B cell (primary cell): ENCODE measurements around the gene BNIP3. TPM values are rescaled to one million over a fixed set of nuclear protein-coding genes. Genes with fewer than 3 reads are reported as not detected.

ENCODE experiments used
- ATAC-seq: fragments of 200-7000 bp; cut with Tn5 transposase; one replicate; pipeline ENCODE4 v1.10.0; 2021; ENCODE audit warnings: low read depth, mild to moderate bottlenecking, moderate number of reproducible peaks, moderate library complexity
- CTCF ChIA-PET: fragments of 350-600 bp; sonication (Branson Sonifier 250); formaldehyde crosslinking; loops from one replicate; lab custom pipeline; 2021; ENCODE audit warnings: antibody characterized with exemption, inconsistent platforms; lab: Charles Lee
- POLR2A ChIA-PET: fragments of 350-600 bp; sonication (Branson Sonifier 250); formaldehyde crosslinking; loops from one replicate; lab custom pipeline; 2021; ENCODE audit warnings: antibody characterized with exemption; lab: Charles Lee
- DNase-seq: peaks from one replicate; pipeline ENCODE4 v3.0.0; 2013
- H2AFZ ChIP-seq: 2 replicates; pipeline ENCODE4 v1.6.1; 2012; ENCODE audit warnings: mild to moderate bottlenecking, low read depth, low read length; ENCODE audit not compliant: insufficient read depth, poor library complexity, severe bottlenecking
- H3K27ac ChIP-seq, 2 donors: 1 replicate in 1 of 2; 2 replicates in 1 of 2; pipeline ENCODE4 v1.5.1; 2012 to 2013; ENCODE audit warnings: low read length in 2 of 2, mild to moderate bottlenecking in 2 of 2, moderate library complexity in 1 of 2
- H3K27me3 ChIP-seq, 4 experiments: fragments of 200-600 bp in 1 of 4; sonication (generic) in 1 of 4; replicated peaks in 1 of 4; 1 replicate in 2 of 4; 2 replicates in 2 of 4; pipeline versions ENCODE4 v1.6.1 to v1.7.0; 2013 to 2016; ENCODE audit warnings: low read length in 3 of 4, mild to moderate bottlenecking in 2 of 4, mixed read lengths in 1 of 4, moderate library complexity in 1 of 4; ENCODE audit not compliant: insufficient read depth in 4 of 4, control insufficient read depth in 3 of 4; ENCODE audit errors: control extremely low read depth in 1 of 4
- H3K36me3 ChIP-seq, 2 experiments: replicated peaks in 1 of 2; 1 replicate in 1 of 2; 2 replicates in 1 of 2; pipeline versions ENCODE4 v1.6.1 to v1.7.1; 2013; ENCODE audit warnings: low read length in 1 of 2; ENCODE audit not compliant: insufficient read depth in 2 of 2, control insufficient read depth in 1 of 2; ENCODE audit errors: control extremely low read depth in 1 of 2, extremely low read depth in 1 of 2
- H3K4me1 ChIP-seq, 2 donors: fragments of 200-600 bp in 1 of 2; sonication (generic) in 1 of 2; 1 replicate in 1 of 2; 2 replicates in 1 of 2; pipeline versions ENCODE4 v1.5.1 to v1.6.1; 2013 to 2017; ENCODE audit warnings: low read length in 2 of 2; ENCODE audit not compliant: control insufficient read depth in 2 of 2, insufficient read depth in 2 of 2
- H3K4me2 ChIP-seq: replicated peaks from 2 replicates; pipeline ENCODE3; 2012; ENCODE audit warnings: mild to moderate bottlenecking, low read depth, low read length; ENCODE audit not compliant: poor library complexity, severe bottlenecking
- H3K4me3 ChIP-seq, 5 experiments: fragments of 200-600 bp in 1 of 5; sonication (generic) in 1 of 5; 1 replicate in 3 of 5; 2 replicates in 2 of 5; pipeline versions ENCODE4 v1.5.1 to v1.7.0; 2011 to 2016; ENCODE audit warnings: low read length in 4 of 5, mild to moderate bottlenecking in 4 of 5, low read depth in 2 of 5, control low read depth in 1 of 5, moderate library complexity in 1 of 5; ENCODE audit not compliant: insufficient read depth in 1 of 5; ENCODE audit errors: control extremely low read depth in 1 of 5, extremely low read depth in 1 of 5
- H3K79me2 ChIP-seq: fragments of 200-600 bp; sonication (generic); one replicate; pipeline ENCODE4 v1.6.0; 2016; ENCODE audit warnings: low read length; ENCODE audit not compliant: control insufficient read depth, insufficient read depth
- H3K9ac ChIP-seq: fragments of 200-600 bp; sonication (generic); 2 replicates; pipeline ENCODE4 v1.6.1; 2017; ENCODE audit warnings: mild to moderate bottlenecking, low read length, moderate library complexity
- H3K9me3 ChIP-seq, 3 donors: one replicate each; pipeline versions ENCODE4 v1.6.1 to v1.7.1; 2013; ENCODE audit warnings: low read length in 2 of 3; ENCODE audit not compliant: control insufficient read depth in 2 of 3, insufficient read depth in 1 of 3; ENCODE audit errors: control extremely low read depth in 1 of 3
- H4K20me1 ChIP-seq: 2 replicates; pipeline ENCODE4 v1.6.0; 2012; ENCODE audit warnings: mild to moderate bottlenecking, low read length; ENCODE audit not compliant: insufficient read depth, control insufficient read depth, poor library complexity, severe bottlenecking
- H3K27ac Mint-ChIP-seq: one replicate; pipeline ENCODE4 v1.8.0; 2021; ENCODE audit warnings: mixed read lengths
- H3K27me3 Mint-ChIP-seq: one replicate; pipeline ENCODE4 v1.8.0; 2021; ENCODE audit warnings: mixed read lengths
- H3K4me1 Mint-ChIP-seq: one replicate; pipeline ENCODE4 v1.8.0; 2021; ENCODE audit warnings: mixed read lengths
- H3K4me3 Mint-ChIP-seq: one replicate; pipeline ENCODE4 v1.8.0; 2021; ENCODE audit warnings: mixed read lengths
- H3K9me3 Mint-ChIP-seq: one replicate; pipeline ENCODE4 v1.8.0; 2022; ENCODE audit warnings: mixed read lengths; ENCODE audit not compliant: insufficient read depth
- EZH2 ChIP-seq: IDR thresholded peaks from 2 replicates; pipeline ENCODE4 v1.6.1; 2012; ENCODE audit warnings: borderline replicate concordance, low read depth, mild to moderate bottlenecking, moderate library complexity, low read length; ENCODE audit not compliant: insufficient read depth, poor library complexity, severe bottlenecking
- WGBS: methylation state at CpG from one replicate; pipeline ENCODE4 v1.1.5; 2013; ENCODE audit warnings: missing lambda C conversion rate; ENCODE audit not compliant: insufficient coverage; 5-methylcytosine and 5-hydroxymethylcytosine counted together
- intact Hi-C: fragments of 100-400 bp; cut with micrococcal nuclease; formaldehyde crosslinking; loops from one replicate; pipeline ENCODE4 v1.10.0; 2022
- polyA plus RNA-seq: library from polyadenylated mRNA; depleted of rRNA; stranded (reverse); fragments of >200 nt; gene quantifications from 2 replicates; pipeline ENCODE4 v1.2.3, GENCODE V29; 2012
- total RNA-seq, 2 donors: library from RNA; stranded (reverse); fragments of 120-200 nt in 1 of 2; gene quantifications; 1 replicate in 1 of 2; 2 replicates in 1 of 2; pipeline versions ENCODE4 v1.2.3 to v1.2.4, GENCODE V29; 2013 to 2022
- TF ChIP-seq, protein P1 (sequence below): fragments of 200-600 bp; IDR thresholded peaks from one replicate; pipeline ENCODE4 v1.8.0; 2022; ENCODE audit warnings: antibody characterized with exemption, mild to moderate bottlenecking

BNIP3 gene
- total and polyA plus RNA-seq, 2 donors (not counting 1 experiment from before 2014, with no cell fraction given), result 7.1 to 10.9 TPM

DNA sequence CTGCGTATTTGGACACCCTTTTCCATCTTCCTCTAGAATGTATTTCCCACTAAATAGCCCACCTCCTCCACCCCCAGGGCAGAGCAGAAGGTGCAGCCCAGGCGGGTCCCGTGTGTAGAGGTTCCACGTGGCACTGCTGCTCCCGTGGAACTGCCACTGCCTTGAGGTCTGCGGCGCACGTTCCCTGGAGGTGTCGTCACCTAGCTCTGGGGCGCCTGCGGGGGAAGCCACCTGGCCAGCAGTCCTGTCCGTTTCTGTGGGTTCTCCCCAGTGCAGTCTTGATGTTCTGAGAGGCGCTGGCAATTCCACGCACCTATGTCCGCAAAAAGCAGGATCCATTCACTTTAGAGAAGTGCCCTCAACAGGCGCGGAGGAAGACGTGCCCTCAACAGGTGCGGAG lies 21.9 kb downstream of the BNIP3 start:
- 91% methylated on average over 19 of the region's 19 CpGs for WGBS
- intact Hi-C loops, result no loop called here
- CTCF ChIA-PET, result no interaction called here

GRCh38 chr10:131955591-131956340 lies 26.0 kb downstream of the BNIP3 start:
- Histone ChIP-seq H3K27me3 (no peaks in the 10 kb centered on the region), H3K9me3 (no peaks in the 10 kb centered on the region), H3K9ac (no peak overlapping the region), H3K4me1 (no peaks in the 10 kb centered on the region), H2AFZ (no peak overlapping the region), H3K4me3 (no peak overlapping the region), H3K4me2 (no peak overlapping the region), H4K20me1 (peaks cover 9% of the 10 kb centered on the region), H3K27ac (no peak overlapping the region), H3K36me3 (peaks cover 0 to 45% of the 10 kb centered on the region in 2 experiments), H3K79me2 (no peaks in the 10 kb centered on the region)
- no peak for DNase-seq
- no peak for ATAC-seq
- Mint-ChIP-seq H3K27ac (no peak overlapping the region), H3K4me3 (no peak overlapping the region), H3K4me1 (no peaks in the 10 kb centered on the region), H3K9me3 (no peaks in the 10 kb centered on the region), H3K27me3 (no peaks in the 10 kb centered on the region)
- no peak for TF ChIP-seq EZH2
- TF ChIP-seq, protein P1, sequence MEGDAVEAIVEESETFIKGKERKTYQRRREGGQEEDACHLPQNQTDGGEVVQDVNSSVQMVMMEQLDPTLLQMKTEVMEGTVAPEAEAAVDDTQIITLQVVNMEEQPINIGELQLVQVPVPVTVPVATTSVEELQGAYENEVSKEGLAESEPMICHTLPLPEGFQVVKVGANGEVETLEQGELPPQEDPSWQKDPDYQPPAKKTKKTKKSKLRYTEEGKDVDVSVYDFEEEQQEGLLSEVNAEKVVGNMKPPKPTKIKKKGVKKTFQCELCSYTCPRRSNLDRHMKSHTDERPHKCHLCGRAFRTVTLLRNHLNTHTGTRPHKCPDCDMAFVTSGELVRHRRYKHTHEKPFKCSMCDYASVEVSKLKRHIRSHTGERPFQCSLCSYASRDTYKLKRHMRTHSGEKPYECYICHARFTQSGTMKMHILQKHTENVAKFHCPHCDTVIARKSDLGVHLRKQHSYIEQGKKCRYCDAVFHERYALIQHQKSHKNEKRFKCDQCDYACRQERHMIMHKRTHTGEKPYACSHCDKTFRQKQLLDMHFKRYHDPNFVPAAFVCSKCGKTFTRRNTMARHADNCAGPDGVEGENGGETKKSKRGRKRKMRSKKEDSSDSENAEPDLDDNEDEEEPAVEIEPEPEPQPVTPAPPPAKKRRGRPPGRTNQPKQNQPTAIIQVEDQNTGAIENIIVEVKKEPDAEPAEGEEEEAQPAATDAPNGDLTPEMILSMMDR, result no peak
- intact Hi-C loops, result no loop called here
- WGBS, result 96% methylated on average over 35 of the region's 38 CpGs
- ChIA-PET CTCF (no interaction called here), POLR2A (no interaction called here)

More for the DNA sequence above, 21.9 kb downstream of the BNIP3 start:
- no peak overlapping the region for H2AFZ ChIP-seq
- no peak overlapping the region for H3K27ac Mint-ChIP-seq
- no peaks in the 10 kb centered on the region for H3K79me2 ChIP-seq
- H3K9ac ChIP-seq, result no peak overlapping the region
- no peak overlapping the region for H3K4me3 Mint-ChIP-seq
- H3K4me1 ChIP-seq, result no peaks in the 10 kb centered on the region
- no peaks in the 10 kb centered on the region for H3K4me1 Mint-ChIP-seq
- ATAC-seq, result no peak
- no peaks in the 10 kb centered on the region for H3K9me3 ChIP-seq
- POLR2A ChIA-PET, result no interaction called here
- H3K27ac ChIP-seq, result no peak overlapping the region
- TF ChIP-seq EZH2, result no peak
- TF ChIP-seq, protein P1, result no peak
- no peak overlapping the region for H3K4me3 ChIP-seq
- H3K4me2 ChIP-seq, result no peak overlapping the region
- H3K27me3 Mint-ChIP-seq, result no peaks in the 10 kb centered on the region
- H4K20me1 ChIP-seq, result no peaks in the 10 kb centered on the region
- DNase-seq, result no peak
- H3K9me3 Mint-ChIP-seq, result no peaks in the 10 kb centered on the region
- no peaks in the 10 kb centered on the region for H3K27me3 ChIP-seq
- peaks cover 0 to 26% of the 10 kb centered on the region in 2 experiments for H3K36me3 ChIP-seq
